Measurements from ENCODE around the gene LENG8.

- no peak for TF ChIP-seq CTCF (IDR thresholded peaks at IDR 0.05 in 4 of 5, conservative IDR thresholded peaks at IDR 0.05 in 1 of 5)
- TF ChIP-seq POLR2A (IDR thresholded peaks at IDR 0.05): no peak
Measured at GRCh38 chr19:54408456-54409026, 40.5 kb upstream of the LENG8 start.

All from gastrocnemius medialis (tissue), 4 donors.